RWPE2 (cell line): ENCODE results near the gene ERBB4.

Experiments used
- ATAC-seq: fragments of 200-7000 bp; cut with Tn5 transposase; 3 replicates; pipeline ENCODE4 v1.9.1; 2021; ENCODE audit warnings: low read depth
- DNase-seq: peaks from one replicate; pipeline ENCODE4 v3.0.0-alpha.2; 2020; ENCODE audit warnings: low spot score
- H3K27ac ChIP-seq: fragments of 450-650 bp; 2 replicates; pipeline ENCODE4 v1.5.1; 2017; ENCODE audit warnings: mild to moderate bottlenecking; ENCODE audit not compliant: poor library complexity, severe bottlenecking
- H3K27me3 ChIP-seq: fragments of 250-450 bp; sonication (Bioruptor Pico); 2 replicates; pipeline ENCODE4 v1.5.1; 2021; ENCODE audit warnings: mild to moderate bottlenecking, moderate library complexity; ENCODE audit not compliant: insufficient read depth, poor library complexity, severe bottlenecking
- H3K36me3 ChIP-seq: fragments of 250-450 bp; sonication (Bioruptor Pico); 2 replicates; pipeline ENCODE4 v1.5.1; 2020; ENCODE audit warnings: low read depth, mild to moderate bottlenecking, moderate library complexity
- H3K4me1 ChIP-seq: fragments of 250-450 bp; sonication (Bioruptor Pico); 2 replicates; pipeline ENCODE4 v1.5.1; 2021; ENCODE audit warnings: mild to moderate bottlenecking, moderate library complexity; ENCODE audit not compliant: insufficient read depth, poor library complexity, severe bottlenecking
- H3K4me3 ChIP-seq: fragments of 250-450 bp; sonication (Bioruptor Pico); 2 replicates; pipeline ENCODE4 v1.5.1; 2021; ENCODE audit warnings: mild to moderate bottlenecking, moderate library complexity; ENCODE audit not compliant: severe bottlenecking
- H3K9me3 ChIP-seq: fragments of 250-450 bp; sonication (Bioruptor Pico); 2 replicates; pipeline ENCODE4 v1.5.1; 2021; ENCODE audit warnings: mild to moderate bottlenecking, moderate library complexity; ENCODE audit not compliant: severe bottlenecking
- CTCF ChIP-seq: fragments of 450-650 bp; IDR thresholded peaks from one replicate; pipeline ENCODE4 v1.5.1; 2017; ENCODE audit warnings: mild to moderate bottlenecking, moderate library complexity; ENCODE audit not compliant: poor library complexity, severe bottlenecking

Gene ERBB4

DNA sequence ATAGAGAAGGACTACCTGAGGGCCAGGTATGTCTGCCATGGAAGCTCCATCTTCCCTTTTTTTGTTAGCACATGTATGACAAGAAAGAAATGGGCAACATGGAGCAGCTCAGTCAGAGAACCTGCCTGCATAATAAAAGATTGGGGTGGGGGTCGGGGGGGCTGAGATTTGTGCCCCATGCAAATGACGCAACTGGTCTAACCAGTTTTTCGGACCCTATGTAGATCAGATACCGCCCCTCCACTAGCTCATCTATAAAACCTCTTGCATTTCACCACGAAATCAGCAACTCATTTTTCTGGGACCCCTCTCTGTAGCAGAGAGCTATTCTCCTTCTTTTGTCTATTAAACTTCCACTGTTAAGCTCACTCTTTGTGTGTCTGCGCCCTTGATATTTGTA is 657.2 kb downstream of the ERBB4 start:
- Histone ChIP-seq H3K9me3 (no peaks in the 10 kb centered on the region), H3K36me3 (no peaks in the 10 kb centered on the region), H3K27ac (no peak overlapping the region), H3K4me1 (no peaks in the 10 kb centered on the region), H3K27me3 (no peaks in the 10 kb centered on the region), H3K4me3 (no peak overlapping the region)
- TF ChIP-seq CTCF: no peak
- DNase-seq (no peak), ATAC-seq (no peak)

GRCh38 chr2:211879323-211879722 is 659.3 kb downstream of the ERBB4 start:
- no peaks in the 10 kb centered on the region for H3K36me3 ChIP-seq
- no peak for DNase-seq
- ATAC-seq: no peak

DNA sequence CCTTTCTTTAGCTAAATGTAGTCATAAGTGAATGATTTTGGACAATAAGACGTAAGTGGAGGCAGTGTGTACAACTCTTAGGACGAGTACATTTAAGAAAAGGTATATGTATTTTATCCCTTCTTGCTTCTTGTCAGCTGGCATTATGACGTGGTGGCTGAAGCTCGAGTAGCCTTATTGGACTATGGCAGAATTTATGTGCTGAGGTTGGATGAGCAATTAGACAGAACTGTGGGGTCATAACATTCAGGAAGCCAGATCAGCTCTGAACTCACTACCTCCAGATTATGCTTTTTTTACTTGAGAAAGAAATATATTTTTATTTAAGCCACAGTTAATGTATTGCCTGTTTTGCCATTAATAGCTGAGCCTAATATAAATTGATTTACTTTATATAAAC is 661.5 kb downstream of the ERBB4 start:
- no peaks in the 10 kb centered on the region for H3K27me3 ChIP-seq
- no peaks in the 10 kb centered on the region for H3K36me3 ChIP-seq
- no peak overlapping the region for H3K4me3 ChIP-seq
- no peaks in the 10 kb centered on the region for H3K4me1 ChIP-seq
- H3K27ac ChIP-seq: no peak overlapping the region
- ATAC-seq: no peak
- TF ChIP-seq CTCF: no peak
- H3K9me3 ChIP-seq: no peaks in the 10 kb centered on the region
- no peak for DNase-seq

More at GRCh38 chr2:211879323-211879722, 659.3 kb downstream of the ERBB4 start:
- Histone ChIP-seq H3K4me1 (no peaks in the 10 kb centered on the region), H3K9me3 (no peaks in the 10 kb centered on the region), H3K27me3 (no peaks in the 10 kb centered on the region), H3K27ac (no peak overlapping the region), H3K4me3 (no peak overlapping the region)
- TF ChIP-seq CTCF: peak; percentile 34

DNA sequence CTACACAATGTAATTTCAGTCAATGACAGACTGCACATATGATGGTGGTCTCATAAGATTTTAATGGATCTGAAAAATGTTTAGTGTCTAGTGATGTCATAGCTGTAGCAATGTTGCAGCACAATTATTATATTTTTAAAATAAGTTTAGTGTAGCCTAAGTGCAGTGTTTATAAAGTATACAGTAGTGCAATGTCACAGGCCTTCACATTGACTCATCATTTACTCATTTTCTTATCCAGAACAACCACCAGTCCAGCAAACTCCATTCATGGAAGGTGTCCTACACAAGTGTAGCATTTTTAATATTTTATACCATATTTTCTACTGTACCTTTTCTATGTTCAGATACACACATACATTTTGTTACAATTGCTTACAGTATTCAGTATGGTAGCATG is 663.1 kb downstream of the ERBB4 start:
- H3K4me3 ChIP-seq: no peak overlapping the region
- no peaks in the 10 kb centered on the region for H3K27me3 ChIP-seq
- no peak overlapping the region for H3K27ac ChIP-seq
- H3K4me1 ChIP-seq: no peaks in the 10 kb centered on the region
- H3K36me3 ChIP-seq: no peaks in the 10 kb centered on the region
- no peaks in the 10 kb centered on the region for H3K9me3 ChIP-seq
- no peak for TF ChIP-seq CTCF
- no peak for DNase-seq
- ATAC-seq: no peak

DNA sequence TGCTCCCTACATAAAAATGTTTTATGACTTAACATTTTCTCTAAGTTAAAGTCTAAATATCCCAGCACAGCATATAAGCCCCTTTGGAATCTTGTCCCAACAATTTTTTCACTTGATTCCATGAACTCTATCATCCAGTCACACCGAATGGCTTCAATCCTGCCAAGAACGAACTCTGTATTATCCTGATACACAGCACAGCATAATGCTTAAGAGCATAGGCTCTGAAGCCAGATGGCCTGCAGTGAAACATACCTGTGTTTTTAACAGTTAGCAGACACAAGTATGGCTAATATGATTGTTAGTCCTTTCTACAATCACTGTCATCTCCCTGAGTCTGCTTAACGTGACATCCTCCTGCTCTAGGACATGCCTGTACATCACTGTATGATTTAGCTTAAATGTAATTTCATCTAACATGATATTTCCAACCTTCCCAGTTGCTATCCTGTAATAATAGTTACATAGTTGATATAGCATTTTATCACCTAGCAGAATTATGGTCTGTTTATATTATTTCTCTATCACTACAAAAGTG is 669.5 kb downstream of the ERBB4 start:
- H3K27ac ChIP-seq: no peak overlapping the region
- H3K4me3 ChIP-seq: no peak overlapping the region
- ATAC-seq (no peak), DNase-seq (no peak)
- TF ChIP-seq CTCF: no peak
- H3K27me3 ChIP-seq: no peaks in the 10 kb centered on the region
- no peaks in the 10 kb centered on the region for H3K9me3 ChIP-seq
- H3K4me1 ChIP-seq: peaks cover 10% of the 10 kb centered on the region
- no peaks in the 10 kb centered on the region for H3K36me3 ChIP-seq
